ENCODE measurements around the gene CCNF.

CCNF gene

DNA sequence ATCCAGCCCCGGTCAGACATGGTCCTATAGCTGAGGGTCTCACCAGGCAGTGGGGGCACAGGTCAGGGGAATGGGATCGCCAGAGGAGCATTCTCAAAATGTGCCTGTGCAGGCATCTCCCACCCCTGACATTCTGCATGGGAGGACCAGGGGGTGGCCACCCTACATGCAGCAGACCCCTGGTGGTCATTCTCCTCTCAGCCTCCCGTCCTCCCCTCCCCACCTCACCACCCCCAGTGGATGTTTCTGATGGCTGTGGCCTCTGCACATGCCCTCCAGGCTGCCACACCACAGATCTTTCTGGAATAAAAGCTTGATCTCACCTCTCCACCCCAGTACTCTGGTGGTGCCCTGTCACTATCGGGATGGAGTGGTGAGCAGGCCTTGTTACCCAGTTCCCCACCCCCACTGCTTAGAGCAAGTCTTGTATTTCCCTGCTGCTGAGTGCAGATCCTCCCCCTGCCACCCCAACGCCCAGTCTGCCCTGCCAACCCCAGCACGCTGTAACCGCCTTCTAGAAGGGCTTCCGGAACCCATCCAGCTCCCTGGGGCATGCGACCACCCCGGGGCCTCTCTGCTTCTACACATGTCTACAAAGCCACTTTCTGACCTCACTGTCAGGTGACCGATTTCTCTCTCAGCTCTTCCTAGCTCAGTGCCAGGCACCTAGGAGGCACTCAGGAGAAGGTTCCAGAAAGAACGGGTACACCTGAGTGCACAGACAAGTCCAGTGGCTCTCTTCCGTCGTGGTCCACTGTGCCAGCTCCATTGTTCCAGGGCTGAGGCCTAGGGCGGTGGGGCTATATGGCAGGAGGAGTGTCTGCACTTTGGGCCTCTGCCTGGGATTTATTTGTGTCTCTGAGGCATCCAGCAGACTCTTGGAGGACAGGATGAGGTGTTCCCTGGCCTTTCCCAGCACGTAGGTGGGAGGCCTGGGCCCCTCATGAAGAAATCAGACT lies 55.0 kb downstream of the CCNF start:
- no peak for DNase-seq (ENCODE audit: low read depth in 3 of 3, low spot score in 1 of 3)

- DNase-seq (ENCODE audit: low read depth in 3 of 3, low spot score in 1 of 3) = no peak
Measured at GRCh38 chr16:2484898-2485508, 55.8 kb downstream of the CCNF start.

DNA sequence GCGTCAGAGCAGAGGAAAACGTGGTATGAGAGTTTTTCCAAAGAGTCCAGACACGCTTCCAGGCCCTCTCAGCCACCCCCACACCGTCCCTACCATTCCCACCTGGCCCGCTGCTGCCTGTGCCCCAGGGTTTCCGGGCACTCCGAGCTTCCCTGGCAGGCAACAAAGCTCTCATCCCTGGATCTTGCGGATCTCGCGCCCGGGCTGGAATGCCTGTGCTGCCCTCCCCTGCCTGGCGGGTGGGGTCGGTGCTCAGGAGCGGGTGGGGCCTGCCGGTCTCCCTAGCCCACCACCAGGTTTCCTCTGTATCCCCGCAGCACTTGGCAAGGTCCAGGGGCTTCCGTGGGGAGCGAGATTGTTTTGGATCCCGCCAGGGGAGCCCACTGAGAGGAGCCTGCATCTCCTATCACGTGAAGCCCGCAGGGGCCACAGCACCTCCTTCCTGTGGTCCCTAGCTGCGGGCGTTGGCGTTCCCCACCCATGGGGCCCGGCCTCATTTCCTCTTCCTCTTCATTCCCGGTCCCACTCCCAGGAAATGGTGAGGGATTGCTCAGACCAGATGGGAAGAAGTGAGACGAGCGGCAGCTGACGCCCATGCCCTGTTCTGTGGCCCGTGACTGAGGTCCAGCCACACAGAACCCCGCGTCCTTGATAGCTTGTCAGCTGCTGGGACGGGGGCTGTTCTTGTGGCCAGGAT lies 56.7 kb downstream of the CCNF start:
- DNase-seq (ENCODE audit: low read depth in 3 of 3, low spot score in 1 of 3) = no peak

DNA sequence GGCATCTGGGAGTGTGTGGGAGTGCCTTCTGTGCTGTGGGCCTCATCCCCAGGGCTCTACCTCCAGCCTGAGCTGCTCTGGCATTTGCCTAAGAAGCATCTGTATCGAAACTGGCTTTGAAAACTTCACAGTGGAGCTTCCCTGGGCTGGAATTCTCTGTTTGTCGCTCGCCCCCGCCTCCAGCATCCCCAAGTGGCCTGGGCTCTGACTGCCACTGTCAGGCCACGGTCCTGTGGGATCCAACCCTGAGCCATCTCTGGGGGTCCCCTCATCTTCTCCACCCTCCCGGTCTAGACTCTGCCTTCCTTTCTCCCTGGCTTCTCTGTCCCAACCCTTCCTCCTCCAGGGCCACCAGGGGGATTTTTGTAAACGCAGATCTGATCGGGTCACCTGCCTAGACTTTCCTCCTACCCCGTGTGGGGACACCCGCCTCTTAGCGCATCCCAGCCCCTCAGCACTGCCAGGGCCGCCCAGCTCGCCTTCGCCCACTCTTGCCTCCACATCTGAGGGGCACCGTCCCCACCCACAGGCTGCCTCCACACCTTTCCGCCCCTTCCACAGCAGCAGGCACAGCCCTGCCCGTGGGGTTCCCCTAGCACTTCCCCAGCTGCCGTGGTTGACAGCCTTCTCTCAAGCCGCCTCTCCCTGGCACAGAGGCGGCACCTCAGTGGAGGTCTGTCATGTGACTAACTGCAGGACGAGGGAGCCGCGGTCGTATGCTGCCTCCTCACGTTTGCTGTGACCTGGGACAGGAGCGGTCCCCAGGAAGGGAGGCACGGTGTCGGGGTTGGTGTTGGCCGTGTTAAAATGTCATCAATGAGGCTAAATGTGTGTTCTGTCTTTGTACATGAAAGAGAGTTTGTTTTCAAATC lies 57.6 kb downstream of the CCNF start:
- peak; percentile 59 to 74 (median 63) for DNase-seq (ENCODE audit: low read depth in 3 of 3, low spot score in 1 of 3)

- no peak for DNase-seq (ENCODE audit: low read depth in 3 of 3, low spot score in 1 of 3)
Measured at GRCh38 chr16:2487517-2487842, 58.2 kb downstream of the CCNF start.

GRCh38 chr16:2487903-2488531 lies 58.8 kb downstream of the CCNF start:
- no peak for DNase-seq (ENCODE audit: low read depth in 3 of 3, low spot score in 1 of 3)

DNA sequence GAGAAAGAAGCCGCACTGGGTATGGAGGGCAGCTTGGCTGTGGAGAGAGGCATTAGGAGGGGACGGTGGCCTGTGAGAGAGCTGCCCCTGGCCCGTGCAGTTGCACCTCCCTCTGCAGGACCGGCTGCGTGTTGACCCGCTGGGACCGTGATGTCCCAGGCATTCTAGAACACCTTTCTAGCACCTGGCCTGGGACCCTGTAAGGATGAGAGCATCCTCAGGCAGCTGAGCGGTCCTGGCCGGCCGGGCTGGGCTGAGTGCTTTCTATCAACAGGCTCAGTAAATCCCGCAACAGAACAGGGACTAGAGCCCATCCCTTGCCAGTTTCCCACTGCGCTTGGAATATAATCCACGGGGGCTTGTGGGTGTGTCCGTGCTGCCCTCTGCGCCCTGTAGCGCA lies 60.3 kb downstream of the CCNF start:
- DNase-seq (ENCODE audit: low read depth in 3 of 3, low spot score in 1 of 3) = no peak

DNA sequence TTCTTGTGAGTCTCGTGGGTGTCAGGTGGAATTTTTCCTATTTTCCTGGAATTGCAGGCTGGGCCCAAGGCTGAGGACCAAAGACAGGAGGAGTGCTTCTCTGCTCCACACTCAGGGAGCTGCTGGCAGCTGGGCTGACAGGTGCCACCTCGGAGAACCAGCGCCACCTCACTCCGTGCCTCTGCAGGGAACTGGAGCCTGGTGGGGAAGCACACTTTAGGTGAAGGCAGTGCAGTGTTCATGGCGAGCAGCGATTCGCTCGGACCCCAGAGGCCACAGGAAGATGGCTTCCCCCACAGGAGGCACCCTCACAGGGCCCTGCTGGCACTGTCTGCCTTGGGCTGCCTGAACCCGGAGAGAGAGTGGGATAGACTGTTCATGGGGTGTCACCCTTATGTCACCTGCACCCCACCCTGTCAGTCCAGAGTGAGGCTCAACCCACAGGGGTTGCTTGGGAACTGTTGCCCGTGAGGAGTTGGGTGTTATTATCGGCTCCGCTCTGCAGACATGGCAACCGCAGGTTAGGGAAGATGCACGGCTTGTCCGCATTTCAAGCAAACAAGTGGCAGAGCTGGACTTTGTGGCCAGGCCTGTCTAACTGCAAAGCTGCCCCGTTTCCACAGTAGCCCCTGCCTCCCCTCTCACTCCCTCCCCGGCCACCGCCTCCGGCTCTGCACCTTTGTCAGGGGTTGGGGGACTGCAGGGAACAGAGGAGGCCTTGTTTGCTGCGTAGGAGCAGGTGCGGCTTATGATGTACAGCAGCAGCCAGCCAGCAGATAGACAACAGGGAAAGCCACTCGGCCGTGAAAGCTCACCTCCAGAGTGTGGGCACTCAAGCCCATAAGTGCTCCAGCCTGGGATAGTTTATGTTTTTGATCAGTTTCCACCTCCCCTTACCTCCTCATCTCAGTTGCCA lies 61.2 kb downstream of the CCNF start:
- DNase-seq (ENCODE audit: low read depth in 3 of 3, low spot score in 1 of 3) = no peak

- no peak for DNase-seq (ENCODE audit: low read depth in 3 of 3, low spot score in 1 of 3)
Measured at GRCh38 chr16:2492292-2492691, 63.0 kb downstream of the CCNF start.

DNA sequence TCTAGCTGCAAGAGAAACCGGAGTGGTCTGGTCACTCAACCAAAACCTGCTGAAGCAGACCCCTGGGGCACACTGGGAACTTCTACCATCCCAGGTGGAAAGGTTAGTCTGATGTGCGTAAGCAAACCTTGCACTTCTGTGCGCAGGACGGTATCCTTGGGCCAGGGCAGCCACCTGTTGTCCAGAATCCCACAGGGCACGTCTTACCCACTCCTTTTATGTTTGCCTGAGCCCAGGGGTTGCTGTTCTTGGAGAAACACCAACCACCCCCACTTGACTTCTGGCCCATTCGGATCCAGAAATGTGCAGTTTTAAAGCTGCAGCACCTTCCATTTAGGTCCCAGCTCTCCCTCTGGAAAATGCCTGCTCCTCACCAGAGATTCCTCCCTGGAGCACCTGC lies 64.4 kb downstream of the CCNF start:
- no peak for DNase-seq (ENCODE audit: low read depth in 3 of 3, low spot score in 1 of 3)

GRCh38 chr16:2494616-2495015 lies 65.4 kb downstream of the CCNF start:
- DNase-seq (ENCODE audit: low read depth in 3 of 3, low spot score in 1 of 3) = no peak

- no peak for DNase-seq (ENCODE audit: low read depth in 3 of 3, low spot score in 1 of 3)
Measured at GRCh38 chr16:2495041-2495440, 65.8 kb downstream of the CCNF start.

GRCh38 chr16:2496223-2497115 lies 67.2 kb downstream of the CCNF start:
- no peak for DNase-seq (ENCODE audit: low read depth in 3 of 3, low spot score in 1 of 3)

DNA sequence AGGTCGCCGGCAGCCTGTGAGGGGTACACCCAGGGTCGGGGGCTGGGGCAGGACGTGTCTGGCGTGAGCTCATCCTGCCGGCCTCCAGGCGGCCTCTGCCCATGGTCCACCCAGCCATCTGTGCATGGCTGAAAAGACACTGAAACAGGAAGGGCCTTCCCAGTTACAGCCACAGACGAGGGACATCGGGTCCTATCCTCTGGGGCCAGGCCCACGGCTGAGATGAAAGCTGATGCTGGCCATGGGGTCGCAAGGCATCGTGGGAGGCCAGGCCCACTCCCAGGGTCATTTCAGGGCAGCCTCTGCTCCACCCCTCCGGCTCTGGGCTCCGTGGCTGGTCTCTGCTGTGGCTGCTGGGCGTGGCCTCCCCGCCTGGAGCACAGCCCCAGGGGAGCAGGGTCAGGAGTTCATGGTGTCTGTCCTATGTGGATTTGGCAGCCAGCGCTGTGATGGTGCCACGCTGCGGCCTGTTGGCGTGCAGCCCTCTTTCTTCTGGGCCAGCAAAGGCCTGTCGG lies 67.9 kb downstream of the CCNF start:
- no peak for DNase-seq (ENCODE audit: low read depth in 3 of 3, low spot score in 1 of 3)

GRCh38 chr16:2497695-2498484 lies 68.6 kb downstream of the CCNF start:
- DNase-seq (ENCODE audit: low read depth in 3 of 3, low spot score in 1 of 3) = no peak

GRCh38 chr16:2498531-2499253 lies 69.4 kb downstream of the CCNF start:
- no peak for DNase-seq (ENCODE audit: low read depth in 3 of 3, low spot score in 1 of 3)

DNA sequence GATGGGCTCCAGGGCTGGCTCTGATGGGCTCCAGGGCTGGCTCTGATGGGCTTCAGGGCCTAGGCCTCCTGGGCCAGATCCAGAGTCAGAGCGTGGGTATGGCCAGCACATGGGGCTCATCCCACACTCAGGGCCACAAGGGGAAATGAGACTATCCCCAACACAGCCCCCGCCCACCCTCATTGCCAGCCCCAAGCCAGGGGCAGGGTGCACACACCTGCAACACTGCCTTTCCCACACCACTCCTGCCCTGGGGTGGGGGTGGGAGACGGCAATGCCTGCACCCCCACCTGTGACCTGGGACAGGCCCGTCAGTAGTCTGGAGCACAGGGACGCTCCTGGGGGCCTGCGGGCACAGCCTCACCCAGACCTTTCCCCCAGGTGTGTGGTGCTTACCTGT lies 70.2 kb downstream of the CCNF start:
- no peak for DNase-seq (ENCODE audit: low read depth in 3 of 3, low spot score in 1 of 3)
